ENCODE results near the gene EVA1B. TPM values are rescaled to one million over a fixed set of nuclear protein-coding genes. Genes with fewer than 3 reads are reported as not detected.

EVA1B gene
- total and polyA plus RNA-seq, 10 of the 15 experiments (the other 5 are each of a cell fraction or from before 2014, with no cell fraction given), result 0.15 to 6.4 (median 3.0) TPM; not detected in 2

GRCh38 chr1:36346741-36347370 lies 23.4 kb upstream of the EVA1B start:
- H3K4me1 ChIP-seq (ENCODE audit: control insufficient read depth, insufficient read depth, low read length), result peaks cover 37% of the 10 kb centered on the region
- ChIA-PET CTCF (interaction anchor here (13.5 kb wide), 1 partner anchor 20 kb away, joined by 157 read pairs; no protein-coding TSS in a partner anchor), RAD21 (ENCODE audit: unreplicated experiment) (interaction anchor here (2.8 kb wide), 1 partner anchor 39 kb away, joined by 11 read pairs; the partner anchor contains the start of gene STK40), POLR2A (no interaction called here), SMC1A (ENCODE audit: uncharacterized antibody, unreplicated experiment) (interaction anchor here (0.9 to 1.6 kb wide), 3 partner anchors 52 to 75 kb away, joined by 4 to 7 read pairs (median 4); no protein-coding TSS in a partner anchor)
- no peak overlapping the region for H3K4me3 ChIP-seq
- no peak overlapping the region for H2AFZ ChIP-seq (ENCODE audit: control insufficient read depth, low read depth, low read length)
- H4K20me1 ChIP-seq (ENCODE audit: control insufficient read depth, insufficient read depth), result no peaks in the 10 kb centered on the region
- H3K79me2 ChIP-seq (ENCODE audit: control insufficient read depth, insufficient read depth, low read length), result no peaks in the 10 kb centered on the region; the same call in 1 of the 2 replicates
- in situ Hi-C loops (cut with MboI) (loop anchor here (5.0 kb wide), 1 partner anchor 75 kb away; no protein-coding TSS in a partner anchor), intact Hi-C loops (cut with micrococcal nuclease; ENCODE audit: unreplicated experiment) (no loop called here)
- 93% methylated on average over 8 of the region's 8 CpGs for WGBS (ENCODE audit: insufficient coverage, insufficient replicate concordance, low lambda C conversion rate, missing lambda C conversion rate)
- TF ChIP-seq KLF5 (IDR thresholded peaks at IDR 0.05; ENCODE audit: partially characterized antibody), result no peak
- TF ChIP-seq MXI1 (IDR thresholded peaks at IDR 0.05; ENCODE audit: low read depth, low read length), result no peak
- TF ChIP-seq NR2C2 (IDR thresholded peaks at IDR 0.05; ENCODE audit: borderline replicate concordance, control insufficient read depth, insufficient read length, low read depth), result no peak
- TF ChIP-seq, protein P1, sequence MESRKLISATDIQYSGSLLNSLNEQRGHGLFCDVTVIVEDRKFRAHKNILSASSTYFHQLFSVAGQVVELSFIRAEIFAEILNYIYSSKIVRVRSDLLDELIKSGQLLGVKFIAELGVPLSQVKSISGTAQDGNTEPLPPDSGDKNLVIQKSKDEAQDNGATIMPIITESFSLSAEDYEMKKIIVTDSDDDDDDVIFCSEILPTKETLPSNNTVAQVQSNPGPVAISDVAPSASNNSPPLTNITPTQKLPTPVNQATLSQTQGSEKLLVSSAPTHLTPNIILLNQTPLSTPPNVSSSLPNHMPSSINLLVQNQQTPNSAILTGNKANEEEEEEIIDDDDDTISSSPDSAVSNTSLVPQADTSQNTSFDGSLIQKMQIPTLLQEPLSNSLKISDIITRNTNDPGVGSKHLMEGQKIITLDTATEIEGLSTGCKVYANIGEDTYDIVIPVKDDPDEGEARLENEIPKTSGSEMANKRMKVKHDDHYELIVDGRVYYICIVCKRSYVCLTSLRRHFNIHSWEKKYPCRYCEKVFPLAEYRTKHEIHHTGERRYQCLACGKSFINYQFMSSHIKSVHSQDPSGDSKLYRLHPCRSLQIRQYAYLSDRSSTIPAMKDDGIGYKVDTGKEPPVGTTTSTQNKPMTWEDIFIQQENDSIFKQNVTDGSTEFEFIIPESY (IDR thresholded peaks at IDR 0.05), result no peak
- no peak for TF ChIP-seq TAF1 (IDR thresholded peaks at IDR 0.05; ENCODE audit: borderline replicate concordance, low read depth, low read length)
- TF ChIP-seq ZSCAN29 (IDR thresholded peaks at IDR 0.05), result no peak
- peaks cover 17 to 18% of the 10 kb centered on the region in 2 experiments; a peak in 3 of 4 replicates for H3K36me3 ChIP-seq (ENCODE audit: control insufficient read depth in 2 of 2, insufficient read depth in 2 of 2, low read length in 1 of 2)
- no peak for ATAC-seq
- no peak overlapping the region for H3K9ac ChIP-seq (ENCODE audit: control insufficient read depth, insufficient read depth, low read length)
- no TSS peak for BruUV-seq (replicated peaks)
- FAIRE-seq, result no peak
- no peak for DNase-seq (ENCODE audit: low read depth, low spot score)
- H3K27ac ChIP-seq (ENCODE audit: control insufficient read depth, insufficient read depth), result no peak overlapping the region
- no peaks in the 10 kb centered on the region for H3K27me3 ChIP-seq (replicated peaks in 1 of 2; ENCODE audit: control insufficient read depth in 2 of 2, insufficient read depth in 2 of 2, low read length in 1 of 2)
- H3K4me2 ChIP-seq (ENCODE audit: control insufficient read depth, insufficient read depth), result no peak overlapping the region
- H3K9me3 ChIP-seq (replicated peaks; ENCODE audit: control insufficient read depth, insufficient read depth, low read length), result no peaks in the 10 kb centered on the region

All from GM12878 (cell line).